ENCODE results near the gene TMEM129.
"Not testable (repeated sequence)": the region's sequence is repeated elsewhere in the genome, so short reads cannot be mapped to it uniquely, and the experiment has no call there.

The TMEM129 gene

GRCh38 chr4:1673671-1674070, 47.5 kb downstream of the TMEM129 start:
- ATAC-seq: no peak
- TF ChIP-seq ZNF70 (CRISPR knock-in tag; IDR thresholded peaks at IDR 0.05) (no peak), CREB5 (CRISPR knock-in tag; IDR thresholded peaks at IDR 0.05; ENCODE audit: low read depth) (no peak), ZNF8 (CRISPR knock-in tag; IDR thresholded peaks at IDR 0.05) (no peak), SNAI2 (CRISPR knock-in tag; IDR thresholded peaks at IDR 0.05) (no peak), PATZ1 (CRISPR knock-in tag; IDR thresholded peaks at IDR 0.05; ENCODE audit: borderline replicate concordance) (no peak), ZC3H10 (CRISPR knock-in tag; IDR thresholded peaks at IDR 0.05) (no peak), OSR1 (CRISPR knock-in tag; IDR thresholded peaks at IDR 0.05) (no peak), TOX (CRISPR knock-in tag; IDR thresholded peaks at IDR 0.05; ENCODE audit: borderline replicate concordance) (no peak), ZFP30 (CRISPR knock-in tag; IDR thresholded peaks at IDR 0.05) (no peak)

- ATAC-seq: not testable (repeated sequence)
Observed at GRCh38 chr4:1671011-1671410, 50.1 kb downstream of the TMEM129 start.

GRCh38 chr4:1670279-1670678, 50.8 kb downstream of the TMEM129 start:
- TF ChIP-seq ZNF70 (CRISPR knock-in tag; IDR thresholded peaks at IDR 0.05): no peak
- TF ChIP-seq GLIS3 (CRISPR knock-in tag; IDR thresholded peaks at IDR 0.05): no peak
- no peak for TF ChIP-seq ESRRG (CRISPR knock-in tag; IDR thresholded peaks at IDR 0.05)
- TF ChIP-seq RARB (CRISPR knock-in tag; IDR thresholded peaks at IDR 0.05): no peak
- TF ChIP-seq TSHZ2 (CRISPR knock-in tag; IDR thresholded peaks at IDR 0.05): no peak
- no peak for TF ChIP-seq TCF4 (CRISPR knock-in tag; IDR thresholded peaks at IDR 0.05; ENCODE audit: borderline replicate concordance)
- no peak for TF ChIP-seq ZFP30 (CRISPR knock-in tag; IDR thresholded peaks at IDR 0.05)
- TF ChIP-seq POU6F1 (CRISPR knock-in tag; IDR thresholded peaks at IDR 0.05; ENCODE audit: borderline replicate concordance, low read depth): no peak
- TF ChIP-seq CSRNP3 (CRISPR knock-in tag; IDR thresholded peaks at IDR 0.05): no peak
- no peak for TF ChIP-seq PATZ1 (CRISPR knock-in tag; IDR thresholded peaks at IDR 0.05; ENCODE audit: borderline replicate concordance)
- no peak for TF ChIP-seq BACH2 (CRISPR knock-in tag; IDR thresholded peaks at IDR 0.05; ENCODE audit: borderline replicate concordance)
- ATAC-seq: no peak

- no peak for ATAC-seq
- TF ChIP-seq GLIS3 (CRISPR knock-in tag; IDR thresholded peaks at IDR 0.05): no peak
- no peak for TF ChIP-seq POU6F1 (CRISPR knock-in tag; IDR thresholded peaks at IDR 0.05; ENCODE audit: borderline replicate concordance, low read depth)
- TF ChIP-seq ISL1 (CRISPR knock-in tag; IDR thresholded peaks at IDR 0.05): no peak
- no peak for TF ChIP-seq CSDC2 (CRISPR knock-in tag; IDR thresholded peaks at IDR 0.05)
- TF ChIP-seq CSRNP3 (CRISPR knock-in tag; IDR thresholded peaks at IDR 0.05): no peak
- TF ChIP-seq ZFP30 (CRISPR knock-in tag; IDR thresholded peaks at IDR 0.05): no peak
- TF ChIP-seq ESRRG (CRISPR knock-in tag; IDR thresholded peaks at IDR 0.05): no peak
- no peak for TF ChIP-seq TOX (CRISPR knock-in tag; IDR thresholded peaks at IDR 0.05; ENCODE audit: borderline replicate concordance)
- no peak for TF ChIP-seq TCF4 (CRISPR knock-in tag; IDR thresholded peaks at IDR 0.05; ENCODE audit: borderline replicate concordance)
- no peak for TF ChIP-seq PATZ1 (CRISPR knock-in tag; IDR thresholded peaks at IDR 0.05; ENCODE audit: borderline replicate concordance)
Observed at GRCh38 chr4:1669850-1670249, 51.3 kb downstream of the TMEM129 start.

All from SK-N-SH treated with all-trans-retinoic acid at 6 μM for 48 hours (cell line).